NK-92 (cell line): ENCODE measurements around the gene LATS2.

ENCODE experiments used
- DNase-seq: peaks from one replicate; lab custom pipeline; 2025; ENCODE audit not compliant: unreplicated experiment; lab: John Stamatoyannopoulos, UW

LATS2 gene

DNA sequence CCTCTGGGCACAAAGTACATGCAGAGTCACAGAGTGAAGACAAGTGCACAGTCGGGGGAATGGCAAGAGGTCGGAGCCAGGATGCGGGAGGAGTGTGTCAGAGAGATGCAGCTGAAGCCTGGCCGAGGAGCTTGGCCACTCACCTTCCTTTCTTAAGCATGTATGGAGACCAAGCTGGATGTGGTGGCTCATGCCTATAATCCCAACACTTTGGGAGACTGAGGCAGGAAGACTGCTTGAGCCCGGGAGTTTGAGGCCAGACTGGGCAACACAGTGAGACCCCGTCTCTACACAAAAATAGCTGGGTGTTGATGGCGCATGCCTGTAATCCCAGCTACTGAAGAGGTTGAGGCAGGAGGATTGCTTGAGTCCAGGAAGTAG is 67.0 kb downstream of the LATS2 start:
- DNase-seq: no peak

- DNase-seq: no peak
Observed at GRCh38 chr13:20993661-20994440, 67.5 kb downstream of the LATS2 start.

DNA sequence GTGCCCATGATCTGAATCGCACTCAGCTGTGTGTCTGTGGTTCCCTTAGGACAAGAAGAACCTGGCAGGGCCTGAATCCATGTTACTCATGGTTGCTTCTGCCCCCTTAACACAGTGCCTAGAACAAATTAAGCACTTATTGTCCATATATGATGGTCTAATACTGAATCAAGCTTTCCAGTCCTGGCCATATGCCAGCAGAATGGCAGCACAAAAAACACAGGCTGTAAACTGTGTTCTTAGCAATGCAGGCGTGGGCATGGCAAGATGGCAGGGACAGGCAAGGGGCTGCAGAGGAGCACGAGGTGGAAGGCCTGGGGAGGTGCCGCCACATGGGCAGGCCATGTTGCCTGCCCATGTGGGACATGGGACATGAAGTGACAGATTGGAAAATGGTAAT is 68.2 kb downstream of the LATS2 start:
- DNase-seq: no peak

- DNase-seq: no peak
Observed at GRCh38 chr13:20991741-20992520, 69.5 kb downstream of the LATS2 start.

- DNase-seq: no peak
Observed at GRCh38 chr13:20990910-20991525, 70.4 kb downstream of the LATS2 start.

- DNase-seq: no peak
Observed at GRCh38 chr13:20989656-20990321, 71.6 kb downstream of the LATS2 start.

GRCh38 chr13:20988909-20989655 is 72.3 kb downstream of the LATS2 start:
- DNase-seq: no peak

- DNase-seq: no peak
Observed at GRCh38 chr13:20988033-20988908, 73.1 kb downstream of the LATS2 start.

GRCh38 chr13:20987599-20987998 is 73.8 kb downstream of the LATS2 start:
- DNase-seq: no peak

DNA sequence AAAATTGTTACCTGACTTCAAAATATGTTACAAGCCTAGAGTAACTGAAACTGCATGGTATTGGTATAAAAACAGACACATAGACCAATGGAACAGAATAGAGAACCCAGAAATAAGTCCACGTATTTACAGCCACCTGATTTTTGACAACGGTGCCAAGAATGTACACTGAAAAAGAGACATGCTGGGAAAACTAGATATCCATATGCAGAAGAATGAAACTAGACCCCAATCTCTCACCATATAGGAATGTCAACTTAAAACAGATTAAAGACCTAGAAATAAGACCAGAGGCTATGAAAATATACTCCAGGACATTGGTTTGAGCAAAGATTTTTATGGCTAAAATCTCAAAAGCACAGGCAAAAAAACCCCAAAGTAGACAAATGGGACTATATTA is 76.5 kb downstream of the LATS2 start:
- no peak for DNase-seq

DNA sequence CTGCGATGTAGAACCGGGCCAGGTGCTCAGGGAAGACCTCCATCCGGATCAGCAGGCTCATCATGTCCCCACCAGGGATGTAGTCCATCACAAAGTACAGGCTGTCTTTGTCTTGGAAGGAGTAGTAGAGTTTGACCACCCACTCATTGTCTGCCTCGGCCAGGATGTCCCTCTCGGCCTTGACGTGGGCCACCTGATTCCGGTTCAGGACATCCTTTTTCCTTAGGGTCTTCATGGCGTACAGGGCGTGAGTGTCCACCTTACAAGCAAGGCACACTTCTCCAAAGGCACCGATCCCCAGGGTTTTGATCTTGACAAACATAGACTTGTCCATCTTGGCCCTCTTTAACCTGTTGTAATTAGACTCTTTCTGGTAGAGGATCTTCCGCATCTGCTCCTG is 78.0 kb downstream of the LATS2 start:
- DNase-seq: no peak

GRCh38 chr13:20981370-20982095 is 79.9 kb downstream of the LATS2 start:
- no peak for DNase-seq

GRCh38 chr13:20980899-20981298 is 80.5 kb downstream of the LATS2 start:
- no peak for DNase-seq

- no peak for DNase-seq
Observed at GRCh38 chr13:20980430-20980829, 81.0 kb downstream of the LATS2 start.

DNA sequence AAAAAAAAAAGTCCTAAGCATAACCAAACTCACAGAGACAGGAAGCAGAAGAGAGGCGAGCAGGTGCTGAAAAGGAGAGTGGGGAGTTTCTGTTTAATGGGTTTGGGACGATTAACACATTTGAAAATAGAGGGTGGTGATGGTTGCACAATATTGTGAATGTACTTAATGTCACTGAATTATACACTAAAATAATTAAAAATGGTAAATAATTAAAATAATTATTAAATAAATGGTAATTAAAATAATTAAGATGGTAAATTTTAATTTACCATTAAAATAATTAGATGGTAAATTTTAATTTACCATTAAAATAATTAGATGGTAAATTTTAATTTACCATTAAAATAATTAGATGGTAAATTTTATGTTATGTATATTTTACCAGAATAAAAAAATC is 84.0 kb downstream of the LATS2 start:
- no peak for DNase-seq

DNA sequence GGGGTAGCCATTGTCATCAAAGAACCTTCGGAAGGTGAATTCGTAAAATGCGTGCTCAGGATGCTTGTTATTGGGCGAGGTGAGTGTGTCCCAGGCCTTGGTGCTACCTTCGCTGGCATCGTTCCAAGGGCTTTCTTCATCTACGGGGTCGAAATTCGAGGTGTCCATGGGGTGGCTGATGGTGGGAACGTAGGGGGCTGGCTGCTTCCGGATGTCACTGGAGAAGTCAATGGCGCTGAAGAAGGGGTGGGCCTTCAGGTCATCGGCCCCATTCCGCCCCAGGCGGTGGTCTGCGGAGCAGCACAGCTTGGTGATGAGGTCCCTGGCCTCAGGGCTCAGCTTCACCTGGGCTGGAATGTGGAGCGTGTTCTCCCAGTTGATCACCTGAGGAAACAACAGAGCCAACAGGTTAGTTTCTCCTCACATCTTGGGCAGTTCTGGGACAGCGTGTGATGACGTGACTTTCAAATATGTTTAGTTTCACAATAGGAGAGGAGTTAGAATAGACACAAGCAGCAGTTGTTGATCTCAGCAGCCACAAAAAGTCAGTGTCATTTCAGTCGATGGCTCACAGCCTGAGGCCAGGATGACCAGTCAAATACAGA is 86.3 kb downstream of the LATS2 start:
- no peak for DNase-seq

GRCh38 chr13:20973886-20974425 is 87.4 kb downstream of the LATS2 start:
- no peak for DNase-seq

GRCh38 chr13:20972731-20973130 is 88.7 kb downstream of the LATS2 start:
- no peak for DNase-seq
